GM19395 (cell line): ENCODE data around the gene MSX2.

Source experiments
- ATAC-seq: cut with Tn5 transposase; IDR thresholded peaks from one replicate; pipeline ENCODE4 v1.9.1; 2021; ENCODE audit warnings: mild to moderate bottlenecking, moderate library complexity; ENCODE audit not compliant: unreplicated experiment

The MSX2 gene

GRCh38 chr5:174765540-174765939 lies 41.2 kb downstream of the MSX2 start:
- no peak for ATAC-seq

GRCh38 chr5:174767670-174768069 lies 43.3 kb downstream of the MSX2 start:
- no peak for ATAC-seq

- no peak for ATAC-seq
Observed at GRCh38 chr5:174769005-174769404, 44.6 kb downstream of the MSX2 start.

GRCh38 chr5:174773371-174773770 lies 49.0 kb downstream of the MSX2 start:
- ATAC-seq: no peak

- no peak for ATAC-seq
Observed at GRCh38 chr5:174775081-174775480, 50.7 kb downstream of the MSX2 start.

- ATAC-seq: no peak
Observed at GRCh38 chr5:174777111-174777510, 52.7 kb downstream of the MSX2 start.

GRCh38 chr5:174777583-174777982 lies 53.2 kb downstream of the MSX2 start:
- ATAC-seq: no peak
